Measurements from ENCODE around the gene PHACTR1. TPM values are rescaled to one million over a fixed set of nuclear protein-coding genes. Genes with fewer than 3 reads are reported as not detected.

Gene PHACTR1
- total RNA-seq, 4 donors from 2014 or later, result 1.2 to 3.2 (median 1.6) TPM; not detected in 1

- DNase-seq, result no peak
- in situ Hi-C loops (cut with MboI; ENCODE audit: low pct_ligation_motif_present in 1 of 4, low pct_unique_long_range_greater_than_20kb in 1 of 4, low sequenced_read_pairs in 3 of 4), result loop anchor here in 2 of 4 donors (25.0 kb wide), 1 partner anchor 416 kb away; the partner anchor contains the start of gene TBC1D7 (in 2 of the 2)
Measured at GRCh38 chr6:12921467-12921866, 204.9 kb downstream of the PHACTR1 start.

GRCh38 chr6:12923644-12924235 is 207.2 kb downstream of the PHACTR1 start:
- intact Hi-C loops (cut with DNase I; ENCODE audit: low total_unique reads) (no loop called here), in situ Hi-C loops (cut with MboI; ENCODE audit: low pct_ligation_motif_present in 1 of 4, low pct_unique_long_range_greater_than_20kb in 1 of 4, low sequenced_read_pairs in 3 of 4) (loop anchor here in 2 of 4 donors (25.0 kb wide), 1 partner anchor 414 kb away; the partner anchor contains the start of gene TBC1D7 (in 2 of the 2))
- no peak for TF ChIP-seq EP300 (IDR thresholded peaks at IDR 0.05; ENCODE audit: low read depth)
- no peak for TF ChIP-seq POLR2A (IDR thresholded peaks at IDR 0.05)
- no peak for TF ChIP-seq POLR2AphosphoS5 (IDR thresholded peaks at IDR 0.05)
- TF ChIP-seq CTCF (IDR thresholded peaks at IDR 0.05), result no peak
- Histone ChIP-seq H3K4me1 (no peaks in the 10 kb centered on the region), H3K36me3 (no peaks in the 10 kb centered on the region), H3K27ac (no peak overlapping the region), H3K9me3 (no peaks in the 10 kb centered on the region), H3K27me3 (no peaks in the 10 kb centered on the region), H3K4me3 (no peak overlapping the region)
- DNase-seq, result no peak
- WGBS, 2 donors (ENCODE audit: low coverage in 1 of 2), result 48 to 50% methylated on average over 3 of the region's 3 CpGs

More at GRCh38 chr6:12921467-12921866, 204.9 kb downstream of the PHACTR1 start:
- Histone ChIP-seq H3K36me3 (no peaks in the 10 kb centered on the region), H3K4me3 (no peak overlapping the region), H3K27ac (no peak overlapping the region), H3K9me3 (no peaks in the 10 kb centered on the region), H3K4me1 (no peaks in the 10 kb centered on the region), H3K27me3 (no peaks in the 10 kb centered on the region)
- TF ChIP-seq EP300 (IDR thresholded peaks at IDR 0.05; ENCODE audit: low read depth) (no peak), POLR2AphosphoS5 (IDR thresholded peaks at IDR 0.05) (no peak), CTCF (IDR thresholded peaks at IDR 0.05) (no peak), POLR2A (IDR thresholded peaks at IDR 0.05) (no peak)
- intact Hi-C loops (cut with DNase I; ENCODE audit: low total_unique reads), result no loop called here

GRCh38 chr6:12924911-12925310 is 208.3 kb downstream of the PHACTR1 start:
- in situ Hi-C loops (cut with MboI; ENCODE audit: low pct_ligation_motif_present in 1 of 4, low pct_unique_long_range_greater_than_20kb in 1 of 4, low sequenced_read_pairs in 3 of 4) (loop anchor here in 2 of 4 donors (25.0 kb wide), 2 partner anchors 412 to 612 kb away; partner anchors contain the start of gene TBC1D7 (in 2 of the 2)), intact Hi-C loops (cut with DNase I; ENCODE audit: low total_unique reads) (no loop called here)
- Histone ChIP-seq H3K27me3 (no peaks in the 10 kb centered on the region), H3K4me1 (no peaks in the 10 kb centered on the region), H3K27ac (no peak overlapping the region), H3K36me3 (no peaks in the 10 kb centered on the region), H3K9me3 (no peaks in the 10 kb centered on the region), H3K4me3 (no peak overlapping the region)
- 55 to 57% methylated on average over 1 of the region's 1 CpG for WGBS, 2 donors (ENCODE audit: low coverage in 1 of 2)
- DNase-seq, result no peak
- no peak for TF ChIP-seq POLR2A (IDR thresholded peaks at IDR 0.05)
- no peak for TF ChIP-seq POLR2AphosphoS5 (IDR thresholded peaks at IDR 0.05)
- TF ChIP-seq CTCF (IDR thresholded peaks at IDR 0.05), result no peak
- TF ChIP-seq EP300 (IDR thresholded peaks at IDR 0.05; ENCODE audit: low read depth), result no peak

GRCh38 chr6:12927746-12928145 is 211.2 kb downstream of the PHACTR1 start:
- 51% methylated on average over 5 of the region's 5 CpGs; no CpG with 5 or more reads in 1 of the 2 donors for WGBS, 2 donors (ENCODE audit: low coverage in 1 of 2)
- in situ Hi-C loops (cut with MboI; ENCODE audit: low pct_ligation_motif_present in 1 of 4, low pct_unique_long_range_greater_than_20kb in 1 of 4, low sequenced_read_pairs in 3 of 4), result loop anchor here in 1 of 4 donors (25.0 kb wide), 1 partner anchor 610 kb away; no protein-coding TSS in a partner anchor
- H3K27ac ChIP-seq, result no peak overlapping the region

More at GRCh38 chr6:12927746-12928145, 211.2 kb downstream of the PHACTR1 start:
- Histone ChIP-seq H3K9me3 (no peaks in the 10 kb centered on the region), H3K36me3 (no peaks in the 10 kb centered on the region), H3K27me3 (no peaks in the 10 kb centered on the region), H3K4me3 (no peak overlapping the region), H3K4me1 (no peaks in the 10 kb centered on the region)
- TF ChIP-seq POLR2A (IDR thresholded peaks at IDR 0.05) (no peak), CTCF (IDR thresholded peaks at IDR 0.05) (no peak), POLR2AphosphoS5 (IDR thresholded peaks at IDR 0.05) (no peak), EP300 (IDR thresholded peaks at IDR 0.05; ENCODE audit: low read depth) (no peak)
- intact Hi-C loops (cut with DNase I; ENCODE audit: low total_unique reads), result no loop called here
- DNase-seq, result no peak
